ENCODE data around the gene GRIK4.

DNA sequence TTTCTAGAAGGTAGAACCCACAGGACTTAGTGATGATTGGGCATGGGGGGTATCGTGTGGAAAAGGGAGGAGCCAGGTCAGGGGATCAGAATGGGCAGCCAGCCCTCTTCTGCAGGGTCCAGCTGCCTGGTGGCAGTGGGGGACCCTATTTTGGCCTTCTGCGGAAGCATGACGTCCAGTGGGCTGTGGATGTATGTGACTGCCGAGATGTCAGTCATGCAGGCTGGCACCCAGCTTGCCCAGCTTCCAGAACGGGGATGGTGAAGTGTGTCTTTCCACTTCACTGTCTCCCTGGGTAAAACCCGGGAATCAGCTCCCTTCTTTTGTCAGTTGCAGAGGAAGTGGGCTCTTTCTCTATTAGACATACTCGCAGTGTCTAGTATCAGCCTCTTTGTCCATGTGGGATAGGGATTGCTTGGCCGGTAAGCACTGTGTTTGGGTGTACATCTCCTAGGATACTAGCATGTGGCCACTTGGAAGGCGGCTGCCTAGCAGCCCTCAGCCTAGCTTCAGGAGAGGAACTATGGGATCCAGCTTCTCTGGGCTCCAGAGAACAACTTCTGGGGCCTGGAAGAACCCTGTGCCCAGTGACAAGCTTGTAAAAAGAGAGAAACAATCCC lies 51.4 kb downstream of the GRIK4 start:
- no peak for TF ChIP-seq NCOA2 (IDR thresholded peaks at IDR 0.05; ENCODE audit: partially characterized antibody in 2 of 2)
- no peak for TF ChIP-seq L3MBTL2 (IDR thresholded peaks at IDR 0.05)
- TF ChIP-seq ZNF134 (CRISPR knock-in tag; conservative IDR thresholded peaks at IDR 0.05), result no peak
- no peak for TF ChIP-seq ESRRB (CRISPR knock-in tag; IDR thresholded peaks at IDR 0.05; ENCODE audit: borderline replicate concordance)
- TF ChIP-seq COPS2 (conservative IDR thresholded peaks at IDR 0.05), result no peak

Measured in K562 (cell line).